Smooth muscle cell (in vitro differentiated cells): ENCODE data around the gene PDE8B. TPM values are rescaled to one million over a fixed set of nuclear protein-coding genes. Genes with fewer than 3 reads are reported as not detected.

Source experiments
- DNase-seq: peaks from one replicate; lab custom pipeline; 2025; ENCODE audit not compliant: unreplicated experiment; lab: John Stamatoyannopoulos, UW
- H2AFZ ChIP-seq: fragments of 200-600 bp; sonication (generic); 2 replicates; pipeline ENCODE4 v1.6.0; 2016; ENCODE audit warnings: antibody characterized with exemption, low read depth, mild to moderate bottlenecking
- H3F3A ChIP-seq: fragments of 200-600 bp; sonication (generic); 2 replicates; pipeline ENCODE4 v1.6.0; 2017; ENCODE audit warnings: antibody characterized with exemption, low read depth
- H3K27ac ChIP-seq: fragments of 200-600 bp; sonication (generic); 2 replicates; pipeline ENCODE4 v1.5.1; 2016; ENCODE audit warnings: low read depth, mild to moderate bottlenecking
- H3K27me3 ChIP-seq: fragments of 200-600 bp; sonication (generic); 2 replicates; pipeline ENCODE4 v1.6.1; 2016; ENCODE audit warnings: low read depth, mild to moderate bottlenecking
- H3K36me3 ChIP-seq: fragments of 200-600 bp; sonication (generic); 2 replicates; pipeline ENCODE4 v1.5.1; 2016; ENCODE audit warnings: low read depth
- H3K4me1 ChIP-seq: fragments of 200-600 bp; sonication (generic); 2 replicates; pipeline ENCODE4 v1.5.1; 2016; ENCODE audit warnings: low read depth
- H3K4me2 ChIP-seq: fragments of 200-600 bp; sonication (generic); 2 replicates; pipeline ENCODE4 v1.6.0; 2016; ENCODE audit warnings: mild to moderate bottlenecking
- H3K4me3 ChIP-seq: fragments of 200-600 bp; sonication (generic); 2 replicates; pipeline ENCODE4 v1.5.1; 2016; ENCODE audit warnings: mild to moderate bottlenecking
- H3K79me2 ChIP-seq: fragments of 200-600 bp; sonication (generic); 2 replicates; pipeline ENCODE4 v1.6.0; 2016; ENCODE audit warnings: low read depth, mild to moderate bottlenecking
- H3K9ac ChIP-seq: fragments of 200-600 bp; sonication (generic); 2 replicates; pipeline ENCODE4 v1.6.0; 2016; ENCODE audit warnings: low read depth
- H3K9me3 ChIP-seq: fragments of 200-600 bp; sonication (generic); replicated peaks from 2 replicates; pipeline ENCODE4 v1.5.1; 2016; ENCODE audit warnings: low read depth
- H4K20me1 ChIP-seq: fragments of 200-600 bp; sonication (generic); 2 replicates; pipeline ENCODE4 v1.6.0; 2016; ENCODE audit warnings: low read depth
- WGBS: methylation state at CpG from one replicate; pipeline ENCODE4 v1.1.7; 2016; ENCODE audit warnings: low lambda C conversion rate; 5-methylcytosine and 5-hydroxymethylcytosine counted together
- polyA plus RNA-seq: library from polyadenylated mRNA; unstranded; fragments of >200 nt; fragmentation: Nextera tagmentation; extraction: Ambion mirVana; gene quantifications from 2 replicates; pipeline ENCODE4 v1.2.1, GENCODE V29; 2016
- total RNA-seq: library from RNA; depleted of rRNA; stranded (reverse); fragments of >200 nt; gene quantifications from 2 replicates; pipeline ENCODE4 v1.2.3, GENCODE V29; 2014
- TF ChIP-seq, protein P1 (sequence below): fragments of 200-600 bp; sonication (generic); IDR thresholded peaks from 2 replicates; pipeline ENCODE4 v1.5.1; 2017; ENCODE audit warnings: borderline replicate concordance, mild to moderate bottlenecking, antibody characterized with exemption; ENCODE audit not compliant: insufficient read depth, poor library complexity, severe bottlenecking

The PDE8B gene
- total and polyA plus RNA-seq, 2 experiments from 2014 or later: 0.13 to 0.18 TPM

DNA sequence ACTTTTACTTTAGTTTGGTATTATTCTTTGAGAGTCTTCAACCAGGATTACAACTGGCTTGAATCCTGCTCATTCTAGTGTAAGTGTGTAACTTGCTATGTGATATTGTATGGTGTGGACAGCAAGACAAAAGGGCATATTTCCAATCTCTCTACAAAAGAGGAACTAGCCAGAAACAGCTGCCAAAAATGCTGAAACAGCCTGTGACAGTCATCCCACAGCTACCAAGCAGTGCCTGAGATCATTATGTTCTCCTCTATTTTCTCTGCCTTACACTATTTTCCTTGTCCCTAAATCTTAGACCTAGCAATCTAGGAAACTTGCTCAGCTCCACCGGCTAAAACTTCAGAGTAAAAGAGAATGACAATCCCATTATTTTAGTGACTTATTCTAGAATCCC, 238.8 kb downstream of the PDE8B start:
- Histone ChIP-seq H3K27ac (no peak overlapping the region), H3K79me2 (peaks cover 5% of the 10 kb centered on the region), H3K27me3 (no peaks in the 10 kb centered on the region), H3K9ac (no peak overlapping the region), H3F3A (no peaks in the 10 kb centered on the region), H3K36me3 (peaks cover 21% of the 10 kb centered on the region), H3K4me1 (no peaks in the 10 kb centered on the region), H3K4me2 (no peak overlapping the region), H3K9me3 (no peaks in the 10 kb centered on the region), H2AFZ (no peak overlapping the region), H3K4me3 (no peak overlapping the region), H4K20me1 (peaks cover 21% of the 10 kb centered on the region)
- no peak for DNase-seq
- WGBS: 100% methylated on average over 1 of the region's 1 CpG
- TF ChIP-seq, protein P1, sequence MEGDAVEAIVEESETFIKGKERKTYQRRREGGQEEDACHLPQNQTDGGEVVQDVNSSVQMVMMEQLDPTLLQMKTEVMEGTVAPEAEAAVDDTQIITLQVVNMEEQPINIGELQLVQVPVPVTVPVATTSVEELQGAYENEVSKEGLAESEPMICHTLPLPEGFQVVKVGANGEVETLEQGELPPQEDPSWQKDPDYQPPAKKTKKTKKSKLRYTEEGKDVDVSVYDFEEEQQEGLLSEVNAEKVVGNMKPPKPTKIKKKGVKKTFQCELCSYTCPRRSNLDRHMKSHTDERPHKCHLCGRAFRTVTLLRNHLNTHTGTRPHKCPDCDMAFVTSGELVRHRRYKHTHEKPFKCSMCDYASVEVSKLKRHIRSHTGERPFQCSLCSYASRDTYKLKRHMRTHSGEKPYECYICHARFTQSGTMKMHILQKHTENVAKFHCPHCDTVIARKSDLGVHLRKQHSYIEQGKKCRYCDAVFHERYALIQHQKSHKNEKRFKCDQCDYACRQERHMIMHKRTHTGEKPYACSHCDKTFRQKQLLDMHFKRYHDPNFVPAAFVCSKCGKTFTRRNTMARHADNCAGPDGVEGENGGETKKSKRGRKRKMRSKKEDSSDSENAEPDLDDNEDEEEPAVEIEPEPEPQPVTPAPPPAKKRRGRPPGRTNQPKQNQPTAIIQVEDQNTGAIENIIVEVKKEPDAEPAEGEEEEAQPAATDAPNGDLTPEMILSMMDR: no peak

DNA sequence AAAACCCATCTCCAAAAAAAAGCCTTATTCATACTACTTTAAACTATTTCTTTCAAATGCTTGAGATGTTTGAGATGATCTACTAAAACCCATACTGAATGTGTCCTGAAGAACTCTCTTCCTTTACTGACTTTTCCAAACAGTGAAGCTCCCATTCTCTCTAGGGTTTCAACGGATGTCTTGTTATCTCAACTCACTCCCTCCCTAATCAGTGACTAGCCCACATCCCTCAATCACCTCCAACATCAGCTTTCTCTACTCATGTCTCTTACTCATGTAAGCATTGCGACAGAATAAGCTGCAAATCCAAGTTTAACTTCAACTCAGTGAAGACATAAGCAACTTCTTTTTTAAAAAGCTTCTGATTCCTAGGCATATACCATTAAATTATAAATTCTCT, 239.5 kb downstream of the PDE8B start:
- H3K4me1 ChIP-seq: no peaks in the 10 kb centered on the region
- no peaks in the 10 kb centered on the region for H3F3A ChIP-seq
- no peak overlapping the region for H2AFZ ChIP-seq
- H3K9me3 ChIP-seq: no peaks in the 10 kb centered on the region
- TF ChIP-seq, protein P1: no peak
- WGBS: 19% methylated on average over 2 of the region's 2 CpGs
- H3K27ac ChIP-seq: no peak overlapping the region
- H3K79me2 ChIP-seq: no peaks in the 10 kb centered on the region
- H4K20me1 ChIP-seq: peaks cover 14% of the 10 kb centered on the region
- no peaks in the 10 kb centered on the region for H3K27me3 ChIP-seq
- no peak overlapping the region for H3K9ac ChIP-seq
- no peak for DNase-seq
- H3K4me2 ChIP-seq: no peak overlapping the region
- no peak overlapping the region for H3K4me3 ChIP-seq
- peaks cover 21% of the 10 kb centered on the region for H3K36me3 ChIP-seq

DNA sequence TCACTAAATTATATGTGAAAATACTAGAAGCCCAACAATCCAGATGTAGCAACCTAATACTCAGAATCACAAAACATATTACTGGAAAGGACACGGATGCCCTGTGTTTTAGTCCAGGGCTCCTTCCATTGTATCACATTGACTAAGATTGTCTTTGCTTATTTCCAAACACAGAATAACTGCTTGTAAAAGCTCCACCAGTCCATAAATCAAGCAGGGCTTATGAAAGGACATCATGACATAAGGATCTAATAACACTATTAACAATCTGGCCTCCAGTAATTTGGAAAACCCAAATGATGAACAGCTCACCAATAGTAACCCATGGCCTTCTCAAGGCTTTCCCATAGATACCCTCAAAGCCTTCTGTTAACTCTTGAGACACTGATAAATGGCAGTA, 241.9 kb downstream of the PDE8B start:
- H3K79me2 ChIP-seq: no peaks in the 10 kb centered on the region
- H3F3A ChIP-seq: no peaks in the 10 kb centered on the region
- no peaks in the 10 kb centered on the region for H3K9me3 ChIP-seq
- H3K27ac ChIP-seq: no peak overlapping the region
- no peak overlapping the region for H2AFZ ChIP-seq
- no peak for DNase-seq
- no peak overlapping the region for H3K9ac ChIP-seq
- no peak overlapping the region for H3K4me2 ChIP-seq
- H4K20me1 ChIP-seq: peaks cover 5% of the 10 kb centered on the region
- H3K4me1 ChIP-seq: no peaks in the 10 kb centered on the region
- no peak overlapping the region for H3K4me3 ChIP-seq
- H3K27me3 ChIP-seq: no peaks in the 10 kb centered on the region
- TF ChIP-seq, protein P1: no peak
- 92% methylated on average over 1 of the region's 1 CpG for WGBS
- peaks cover 21% of the 10 kb centered on the region for H3K36me3 ChIP-seq

DNA sequence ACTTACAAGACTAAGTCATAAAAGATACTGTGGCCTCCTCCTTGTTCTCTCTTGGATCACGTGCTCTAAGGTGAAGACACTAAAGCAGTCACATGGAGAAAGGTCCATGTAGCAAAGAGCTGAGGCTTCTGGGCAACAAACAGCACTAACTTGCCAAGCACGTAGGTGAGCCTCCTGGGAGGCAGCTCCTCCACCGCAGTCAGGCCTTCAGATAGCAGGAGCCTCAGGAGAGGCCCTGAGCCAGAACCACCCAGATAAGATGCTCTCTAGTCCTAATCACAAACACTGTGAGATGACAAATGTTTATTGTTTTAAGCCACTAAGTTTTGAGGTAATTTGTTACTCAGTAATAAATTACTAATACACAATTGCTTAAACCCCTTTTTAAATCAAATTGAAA, 243.6 kb downstream of the PDE8B start:
- no peak overlapping the region for H3K4me3 ChIP-seq
- no peak overlapping the region for H2AFZ ChIP-seq
- H3K9me3 ChIP-seq: no peaks in the 10 kb centered on the region
- H4K20me1 ChIP-seq: peaks cover 5% of the 10 kb centered on the region
- TF ChIP-seq, protein P1: no peak
- H3F3A ChIP-seq: no peaks in the 10 kb centered on the region
- WGBS: 91% methylated on average over 3 of the region's 3 CpGs
- H3K4me1 ChIP-seq: no peaks in the 10 kb centered on the region
- no peak overlapping the region for H3K9ac ChIP-seq
- no peaks in the 10 kb centered on the region for H3K79me2 ChIP-seq
- H3K36me3 ChIP-seq: peaks cover 5% of the 10 kb centered on the region
- DNase-seq: no peak
- H3K27me3 ChIP-seq: no peaks in the 10 kb centered on the region
- H3K4me2 ChIP-seq: no peak overlapping the region
- no peak overlapping the region for H3K27ac ChIP-seq
